H1 (cell line): ENCODE results near the gene NGFR. TPM values are rescaled to one million over a fixed set of nuclear protein-coding genes. Genes with fewer than 3 reads are reported as not detected.

Experiments
- CTCF ChIA-PET: fragments of 300-600 bp; sonication (Branson Sonifier 250); formaldehyde crosslinking; loops from one replicate; lab custom pipeline; 2021; ENCODE audit not compliant: partially characterized antibody; lab: Charles Lee
- POLR2A ChIA-PET: fragments of 300-600 bp; sonication (Branson Sonifier 250); formaldehyde crosslinking; loops from one replicate; lab custom pipeline; 2021; ENCODE audit warnings: inconsistent platforms; ENCODE audit not compliant: partially characterized antibody; lab: Charles Lee
- DNase-seq, 2 experiments: peaks; one replicate each; pipeline versions ENCODE4 v3.0.0 to v3.0.0-alpha.2; 2010 to 2022; ENCODE audit warnings: low spot score in 2 of 2, low read depth in 1 of 2, mixed read lengths in 1 of 2
- FAIRE-seq: peaks from 2 replicates; lab custom pipeline; 2011; peaks lifted over from hg19 to GRCh38; lab: Jason Lieb, UNC
- H2AFZ ChIP-seq: 2 replicates; pipeline ENCODE4 v1.8.1; 2012; ENCODE audit warnings: low read length, inconsistent platforms
- H2AK5ac ChIP-seq: 2 replicates; pipeline ENCODE4 v1.6.1; 2013; ENCODE audit warnings: low read depth, low read length
- H2BK120ac ChIP-seq: replicated peaks from 2 replicates; pipeline ENCODE3; 2013; ENCODE audit warnings: low read depth, low read length, inconsistent platforms
- H2BK12ac ChIP-seq: 2 replicates; pipeline ENCODE4 v1.6.1; 2013; ENCODE audit warnings: low read depth, low read length
- H2BK15ac ChIP-seq: 2 replicates; pipeline ENCODE4 v1.6.1; 2013; ENCODE audit warnings: low read length
- H2BK20ac ChIP-seq: 2 replicates; pipeline ENCODE4 v1.6.1; 2013; ENCODE audit warnings: low read length
- H2BK5ac ChIP-seq: 2 replicates; pipeline ENCODE4 v1.6.1; 2013; ENCODE audit warnings: low read depth, low read length
- H3K14ac ChIP-seq: 2 replicates; pipeline ENCODE4 v1.6.1; 2013; ENCODE audit warnings: inconsistent platforms; ENCODE audit not compliant: insufficient read length
- H3K18ac ChIP-seq: 2 replicates; pipeline ENCODE4 v1.6.1; 2013; ENCODE audit warnings: low read length; ENCODE audit errors: extremely low read depth
- H3K23ac ChIP-seq: 2 replicates; pipeline ENCODE4 v1.6.1; 2013; ENCODE audit warnings: inconsistent platforms; ENCODE audit not compliant: insufficient read length
- H3K23me2 ChIP-seq: 2 replicates; pipeline ENCODE4 v1.6.1; 2013; ENCODE audit warnings: low read depth, low read length
- H3K27ac ChIP-seq: 2 replicates; pipeline ENCODE4 v1.6.1; 2011; ENCODE audit warnings: low read depth, low read length, inconsistent platforms
- H3K27me3 ChIP-seq, 4 experiments: replicated peaks in 1 of 4; 1 replicate in 1 of 4; 2 replicates in 3 of 4; pipeline versions ENCODE4 v1.6.1 to v1.8.1; 2011 to 2013; ENCODE audit warnings: low read length in 3 of 4, mild to moderate bottlenecking in 3 of 4, inconsistent platforms in 2 of 4, mixed read lengths in 2 of 4, moderate library complexity in 1 of 4; ENCODE audit not compliant: control insufficient read depth in 3 of 4, insufficient read depth in 3 of 4; ENCODE audit errors: extremely low read depth in 1 of 4
- H3K36me3 ChIP-seq, 4 experiments: 2 replicates each; pipeline versions ENCODE4 v1.6.1 to v1.8.1; 2011 to 2013; ENCODE audit warnings: mild to moderate bottlenecking in 4 of 4, low read length in 3 of 4, moderate library complexity in 2 of 4, control low read depth in 1 of 4, inconsistent platforms in 1 of 4; ENCODE audit not compliant: insufficient read depth in 4 of 4, control insufficient read depth in 2 of 4
- H3K4ac ChIP-seq: replicated peaks from 2 replicates; pipeline ENCODE3; 2013; ENCODE audit warnings: low read length, low read depth, mixed read lengths, inconsistent platforms; ENCODE audit not compliant: insufficient read length
- H3K4me1 ChIP-seq, 4 experiments: replicated peaks in 1 of 4; 1 replicate in 1 of 4; 2 replicates in 3 of 4; pipeline versions ENCODE4 v1.6.1 to v1.8.1; 2011 to 2013; ENCODE audit warnings: low read length in 3 of 4, inconsistent platforms in 2 of 4, mixed read lengths in 1 of 4; ENCODE audit not compliant: insufficient read depth in 4 of 4, control insufficient read depth in 3 of 4
- H3K4me2 ChIP-seq, 2 experiments: 2 replicates each; pipeline versions ENCODE4 v1.6.1 to v1.8.1; 2011 to 2013; ENCODE audit warnings: low read depth in 2 of 2, low read length in 2 of 2, control low read depth in 1 of 2, inconsistent platforms in 1 of 2, mild to moderate bottlenecking in 1 of 2; ENCODE audit not compliant: insufficient read depth in 1 of 2
- H3K4me3 ChIP-seq, 4 experiments: fragments of 200-600, 300-600 bp in 1 of 4; sonication (generic), shearing (Covaris generic), sonication (Bioruptor Twin) in 1 of 4; 2 replicates each; pipeline versions ENCODE4 v1.5.1 to v1.8.1; 2011 to 2016; ENCODE audit warnings: low read length in 4 of 4, low read depth in 3 of 4, control low read depth in 2 of 4, inconsistent platforms in 2 of 4, mild to moderate bottlenecking in 2 of 4, mixed read lengths in 1 of 4, moderate library complexity in 1 of 4; ENCODE audit not compliant: insufficient read depth in 2 of 4; ENCODE audit errors: extremely low read depth in 1 of 4
- H3K56ac ChIP-seq: replicated peaks from 2 replicates; pipeline ENCODE3; 2013; ENCODE audit warnings: low read depth, mild to moderate bottlenecking, mixed read lengths, low read length, inconsistent platforms; ENCODE audit not compliant: insufficient read length
- H3K79me1 ChIP-seq: 2 replicates; pipeline ENCODE4 v1.6.1; 2013; ENCODE audit warnings: low read depth, low read length, control low read depth
- H3K79me2 ChIP-seq, 2 experiments: 2 replicates each; pipeline versions ENCODE4 v1.6.1 to v1.8.1; 2012 to 2013; ENCODE audit warnings: low read length in 2 of 2, mild to moderate bottlenecking in 2 of 2, inconsistent platforms in 1 of 2; ENCODE audit not compliant: insufficient read depth in 2 of 2, control insufficient read depth in 1 of 2
- H3K9ac ChIP-seq, 4 experiments: replicated peaks in 1 of 4; 1 replicate in 1 of 4; 2 replicates in 3 of 4; pipeline versions ENCODE4 v1.6.1 to v1.8.1; 2011 to 2013; ENCODE audit warnings: low read depth in 3 of 4, low read length in 3 of 4, control low read depth in 2 of 4, mild to moderate bottlenecking in 2 of 4, moderate library complexity in 2 of 4, inconsistent platforms in 1 of 4; ENCODE audit errors: extremely low read depth in 1 of 4
- H3K9me3 ChIP-seq, 2 experiments: 2 replicates each; pipeline versions ENCODE4 v1.6.1 to v1.8.1; 2012 to 2013; ENCODE audit warnings: mild to moderate bottlenecking in 2 of 2, moderate library complexity in 2 of 2, control low read depth in 1 of 2, inconsistent platforms in 1 of 2, low read depth in 1 of 2, low read length in 1 of 2, mixed read lengths in 1 of 2; ENCODE audit not compliant: insufficient read depth in 2 of 2
- H4K20me1 ChIP-seq, 2 experiments: replicated peaks in 1 of 2; 2 replicates each; pipeline versions ENCODE3 to v1.8.1; 2011 to 2013; ENCODE audit warnings: inconsistent platforms in 2 of 2, low read length in 2 of 2, mild to moderate bottlenecking in 1 of 2; ENCODE audit not compliant: insufficient read depth in 2 of 2, control insufficient read depth in 1 of 2
- H4K5ac ChIP-seq: 2 replicates; pipeline ENCODE4 v1.6.1; 2013; ENCODE audit warnings: low read length, low read depth, mixed read lengths, inconsistent platforms; ENCODE audit not compliant: insufficient read length
- H4K8ac ChIP-seq: 2 replicates; pipeline ENCODE4 v1.8.0; 2013; ENCODE audit warnings: mild to moderate bottlenecking, moderate library complexity, low read length, inconsistent platforms; ENCODE audit not compliant: insufficient read depth; ENCODE audit errors: extremely low read depth
- H4K91ac ChIP-seq: replicated peaks from 2 replicates; pipeline ENCODE3; 2013; ENCODE audit warnings: low read length, mixed read lengths, inconsistent platforms; ENCODE audit not compliant: insufficient read length
- CBX5 ChIP-seq: fragments of 300-800, 300-1000 bp; sonication (generic); IDR thresholded peaks from 2 replicates; pipeline ENCODE4 v1.7.1; 2016; ENCODE audit warnings: antibody characterized with exemption, low read length, low read depth
- CEBPB ChIP-seq: IDR thresholded peaks from 2 replicates; pipeline ENCODE4 v1.6.1; 2012; ENCODE audit warnings: low read depth, low read length
- CREB1 ChIP-seq: IDR thresholded peaks from 2 replicates; pipeline ENCODE4 v1.6.1; 2012; ENCODE audit warnings: inconsistent platforms
- CTBP2 ChIP-seq: IDR thresholded peaks from 2 replicates; pipeline ENCODE4 v1.7.0; 2011; ENCODE audit warnings: borderline replicate concordance, mild to moderate bottlenecking, moderate library complexity, mixed read lengths, low read length; ENCODE audit not compliant: insufficient read depth, insufficient read length
- JUND ChIP-seq: IDR thresholded peaks from 2 replicates; pipeline ENCODE4 v1.6.1; 2011; ENCODE audit warnings: mild to moderate bottlenecking, improper control_type of control experiment, low read length
- NRF1 ChIP-seq: IDR thresholded peaks from 2 replicates; pipeline ENCODE4 v1.6.1; 2011; ENCODE audit warnings: mild to moderate bottlenecking, low read depth, low read length, improper control_type of control experiment
- PHF8 ChIP-seq: fragments of 200-600 bp; sonication (generic); conservative IDR thresholded peaks from 2 replicates; pipeline ENCODE4 v1.7.1; 2012; ENCODE audit warnings: low read depth, mild to moderate bottlenecking, inconsistent platforms, low read length, moderate library complexity
- POLR2AphosphoS5 ChIP-seq: IDR thresholded peaks from 2 replicates; pipeline ENCODE4 v1.6.1; 2011; ENCODE audit warnings: low read depth, low read length
- RBBP5 ChIP-seq: IDR thresholded peaks from 2 replicates; pipeline ENCODE4 v1.7.1; 2012; ENCODE audit warnings: low read depth, mild to moderate bottlenecking, inconsistent platforms, low read length, moderate library complexity, borderline replicate concordance
- SIRT6 ChIP-seq: IDR thresholded peaks from one replicate; pipeline ENCODE4 v1.7.1; 2012; ENCODE audit warnings: low read length, inconsistent platforms
- SP4 ChIP-seq: IDR thresholded peaks from 2 replicates; pipeline ENCODE4 v1.6.1; 2012; ENCODE audit warnings: low read length, inconsistent platforms
- USF2 ChIP-seq: IDR thresholded peaks from 2 replicates; pipeline ENCODE4 v1.6.1; 2011; ENCODE audit warnings: low read length, improper control_type of control experiment
- YY1 ChIP-seq: IDR thresholded peaks from 2 replicates; pipeline ENCODE4 v1.6.1; 2011; ENCODE audit warnings: low read depth, mild to moderate bottlenecking, low read length
- WGBS, 2 experiments: shearing (Covaris generic) in 1 of 2; methylation state at CpG; one replicate each; pipeline versions ENCODE4 v1.1.6 to v1.1.7; 2013 to 2015; ENCODE audit warnings: low lambda C conversion rate in 2 of 2, mixed read lengths in 2 of 2, inconsistent platforms in 1 of 2, low coverage in 1 of 2, missing lambda C conversion rate in 1 of 2; ENCODE audit not compliant: insufficient replicate concordance in 2 of 2, insufficient coverage in 1 of 2, insufficient read length in 1 of 2; ENCODE audit errors: extremely low coverage in 1 of 2, missing lambda C conversion rate in 1 of 2; 5-methylcytosine and 5-hydroxymethylcytosine counted together
- polyA plus RNA-seq, 7 experiments: library from polyadenylated mRNA; depleted of rRNA in 3 of 7; stranded (reverse) in 5 of 7; unstranded in 2 of 7; fragments of >200 nt in 5 of 7; fragments of 200-250 nt in 2 of 7; gene quantifications; 1 replicate in 5 of 7; 2 replicates in 1 of 7; 4 replicates in 1 of 7; pipeline versions ENCODE4 v1.2.1 to v1.2.3, GENCODE V29; 2011 to 2013; ENCODE audit warnings: missing spikeins in 2 of 7, mixed read lengths in 2 of 7
- total RNA-seq: library from RNA; stranded (reverse); fragmentation: NEBNext Ultra II Directional; extraction: Animal tissue kit (Norgen Biotek cat#: 25700); gene quantifications from 2 replicates; pipeline ENCODE4 v1.2.1, GENCODE V29; 2021

The NGFR gene
- total and polyA plus RNA-seq, 2 of the 8 experiments (the other 6 are each of a cell fraction or from before 2014, with no cell fraction given), result 8.1 to 10.3 TPM

DNA sequence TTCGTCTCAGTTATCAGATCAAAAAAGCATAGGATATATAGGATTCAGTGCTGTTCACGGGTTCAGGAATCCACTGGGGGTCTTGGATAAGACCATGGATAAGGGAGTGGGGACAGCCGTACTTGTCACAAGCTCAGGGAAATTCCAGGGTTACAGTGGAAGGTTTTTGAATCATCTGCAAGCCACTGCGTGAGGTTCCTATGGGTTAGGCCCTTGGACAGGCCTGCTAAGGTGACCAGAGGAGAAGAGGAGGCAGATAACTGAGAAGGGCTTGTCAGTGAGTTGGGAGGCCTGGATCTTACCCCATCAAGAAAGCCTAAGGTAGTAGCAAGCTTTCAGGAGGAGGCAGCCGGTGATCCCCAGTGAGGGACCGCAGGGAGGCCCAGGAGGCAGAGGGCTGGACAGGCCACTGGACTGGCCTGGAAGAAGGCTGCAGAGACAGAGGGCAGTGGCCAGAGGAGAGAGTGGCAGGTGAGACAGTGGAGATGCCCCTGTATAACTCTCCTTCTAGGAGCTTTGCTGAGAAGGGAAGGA, 27.3 kb downstream of the NGFR start:
- Histone ChIP-seq H4K91ac (no peak overlapping the region), H4K8ac (no peak overlapping the region), H3K18ac (no peak overlapping the region), H2BK20ac (no peak overlapping the region), H2BK12ac (no peak overlapping the region), H4K20me1 (no peaks in the 10 kb centered on the region), H3K27me3 (no peaks in the 10 kb centered on the region), H3K14ac (no peak overlapping the region), H2BK120ac (no peak overlapping the region), H3K23ac (no peak overlapping the region), H2BK15ac (no peak overlapping the region), H3K36me3 (no peaks in the 10 kb centered on the region), H2AK5ac (no peak overlapping the region), H2BK5ac (no peak overlapping the region), H3K9ac (no peak overlapping the region), H3K4me2 (no peak overlapping the region), H3K56ac (no peak overlapping the region), H3K23me2 (no peaks in the 10 kb centered on the region), H3K4me3 (no peak overlapping the region), H3K27ac (no peak overlapping the region), H3K79me1 (no peaks in the 10 kb centered on the region), H3K9me3 (no peaks in the 10 kb centered on the region), H3K4me1 (peaks cover 0 to 6% (median 0%) of the 10 kb centered on the region in 4 experiments; a peak in 3 of 7 replicates), H4K5ac (no peak overlapping the region), H3K4ac (no peak overlapping the region), H3K79me2 (no peaks in the 10 kb centered on the region), H2AFZ (no peak overlapping the region)
- ChIA-PET CTCF (interaction anchor here (0.6 to 4.7 kb wide), 15 partner anchors 9 to 114 kb away, joined by 3 to 44 read pairs (median 4); partner anchors contain the start of gene NGFR), POLR2A (no interaction called here)
- 91% methylated on average over 6 of the region's 6 CpGs; no CpG with 5 or more reads in 1 of the 2 experiments for whole genome bisulfite sequencing, 2 experiments
- FAIRE-seq (no peak), DNase-seq (peak in 1 of 2 experiments; percentile 40)
- no peak for TF ChIP-seq YY1
- no peak for TF ChIP-seq CTBP2
- no peak for TF ChIP-seq CREB1
- no peak for TF ChIP-seq USF2
- no peak for TF ChIP-seq CEBPB
- no peak for TF ChIP-seq POLR2AphosphoS5
- no peak for TF ChIP-seq SP4
- TF ChIP-seq NRF1, result no peak
- no peak for TF ChIP-seq SIRT6
- TF ChIP-seq JUND, result no peak
- no peak for TF ChIP-seq CBX5
- no peak for TF ChIP-seq RBBP5
- TF ChIP-seq PHF8, result no peak
